Muscle of back (tissue), 13 donors: ENCODE measurements around the gene ZNF41. TPM values are rescaled to one million over a fixed set of nuclear protein-coding genes. Genes with fewer than 3 reads are reported as not detected.
"Not testable (repeated sequence)": the region's sequence is repeated elsewhere in the genome, so short reads cannot be mapped to it uniquely, and the experiment has no call there.

ENCODE experiments used
- DNase-seq, 3 donors: peaks; one replicate each; pipeline versions ENCODE4 v3.0.0 to v3.0.0-alpha.2; 2013
- long read RNA-seq, 9 donors: transcript quantifications; one replicate each; lab custom pipeline, GENCODE V29; 2026
- polyA plus RNA-seq, 10 donors: library from polyadenylated mRNA; unstranded; fragments of 120-200 nt; gene quantifications; one replicate each; pipeline ENCODE4 v1.2.1, GENCODE V29; 2013; ENCODE audit not compliant: insufficient read length in 10 of 10

The ZNF41 gene
- 10 to 100 TPM in 6 of 10 donors, 1 to 10 TPM in 4; 8.3 to 14.3 (median 11.4) TPM for polyA plus RNA-seq
- long read RNA-seq, donor 1 = 0 reads
- long read RNA-seq, donor 2 = 0 reads
- long read RNA-seq, donor 3 = 0 reads
- long read RNA-seq, donor 4 = 0 reads
- long read RNA-seq, donor 5, partial matches to known transcripts = 5 of 5 reads
- long read RNA-seq, donor 5, other reads (novel, unspliced or antisense) = 0 of 5 reads
- long read RNA-seq, donor 6 = 0 reads
- long read RNA-seq, donor 7 = 0 reads
- long read RNA-seq, donor 8 = 0 reads
- long read RNA-seq, donor 9 = 0 reads

DNA sequence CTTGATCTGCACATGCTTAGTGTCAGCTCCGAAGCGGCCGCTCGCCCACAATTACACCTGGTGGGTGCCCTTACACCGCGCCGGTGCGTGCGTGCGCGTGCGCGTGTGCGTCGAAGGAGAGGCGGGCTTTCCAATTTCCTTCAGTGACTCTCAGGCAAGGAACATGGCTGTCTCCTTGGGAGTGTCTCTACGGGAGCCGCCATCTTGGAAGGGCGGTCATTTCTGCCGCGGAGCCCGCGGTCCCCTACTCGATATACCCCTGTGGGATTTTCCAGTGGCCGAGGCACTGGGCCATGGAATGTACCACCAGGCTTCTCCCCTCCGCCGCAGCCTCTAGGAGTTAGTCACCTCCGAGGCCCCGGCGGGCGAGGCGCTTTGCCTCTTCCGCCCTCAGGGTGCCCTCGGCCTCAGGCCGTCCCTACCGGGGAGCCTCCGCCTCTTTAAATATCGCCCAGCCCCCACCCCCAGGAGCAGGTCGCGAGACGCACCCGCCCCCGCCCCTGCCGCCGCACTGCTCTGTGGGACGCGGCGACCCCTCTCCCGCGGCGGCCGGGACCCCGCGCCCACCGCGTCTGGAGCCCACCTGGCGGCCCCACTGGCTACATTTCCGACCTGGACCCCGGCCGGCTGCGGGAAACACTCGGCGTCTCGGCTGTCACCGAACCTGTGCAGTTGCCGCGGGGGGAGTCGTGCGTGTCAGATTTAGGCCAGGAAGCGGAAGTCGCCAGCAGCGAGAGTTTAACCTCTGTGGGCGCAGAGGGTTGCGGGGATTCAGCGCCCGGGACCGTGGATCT is at the start of gene ZNF41:
ZNF41 (minus strand) TSS at position 711 of the 794 bp plus-strand sequence. CDS start 15,741 bp downstream, outside the sequence.
- DNase-seq = peak; percentile 72 to 94 (median 80)

DNA sequence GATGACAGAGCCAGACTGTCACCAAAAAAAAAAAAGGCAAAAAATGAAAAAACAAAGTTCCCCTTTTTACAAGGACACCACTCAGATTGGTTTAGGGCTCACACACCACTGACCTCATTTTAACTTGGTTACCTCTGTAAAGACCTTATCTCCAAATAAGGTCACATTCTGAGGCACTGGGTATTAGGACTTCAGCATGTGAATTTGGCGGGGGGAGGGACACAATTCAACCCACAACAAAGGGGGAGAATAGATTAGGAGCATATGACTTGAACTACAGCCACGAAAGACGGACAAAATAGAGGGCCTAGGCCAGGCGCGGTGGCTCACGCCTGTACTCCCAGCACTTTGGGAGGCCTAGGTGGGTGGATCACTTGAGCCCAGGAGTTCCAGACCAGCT is 47.0 kb upstream of the ZNF41 start:
- no peak for DNase-seq

DNA sequence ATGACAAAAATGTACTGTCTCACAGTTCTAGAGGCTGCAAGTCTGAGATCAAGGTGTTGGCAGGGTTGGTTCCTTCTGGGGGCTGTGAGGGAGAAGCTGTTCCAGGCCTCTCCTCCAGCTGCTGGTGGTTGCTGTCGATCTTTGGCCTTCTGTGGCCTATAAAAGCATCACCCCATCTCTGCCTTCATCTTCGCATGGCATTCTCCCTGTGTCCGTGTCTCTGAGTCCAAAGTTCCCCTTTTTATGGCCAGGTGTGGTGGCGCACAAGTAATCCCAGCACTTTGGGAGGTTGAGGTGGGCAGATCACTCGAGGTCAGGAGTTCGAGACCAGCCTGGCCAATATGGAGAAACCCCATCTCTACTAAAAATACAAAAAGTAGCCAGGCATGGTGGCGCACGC is 46.5 kb upstream of the ZNF41 start:
- no peak for DNase-seq

DNA sequence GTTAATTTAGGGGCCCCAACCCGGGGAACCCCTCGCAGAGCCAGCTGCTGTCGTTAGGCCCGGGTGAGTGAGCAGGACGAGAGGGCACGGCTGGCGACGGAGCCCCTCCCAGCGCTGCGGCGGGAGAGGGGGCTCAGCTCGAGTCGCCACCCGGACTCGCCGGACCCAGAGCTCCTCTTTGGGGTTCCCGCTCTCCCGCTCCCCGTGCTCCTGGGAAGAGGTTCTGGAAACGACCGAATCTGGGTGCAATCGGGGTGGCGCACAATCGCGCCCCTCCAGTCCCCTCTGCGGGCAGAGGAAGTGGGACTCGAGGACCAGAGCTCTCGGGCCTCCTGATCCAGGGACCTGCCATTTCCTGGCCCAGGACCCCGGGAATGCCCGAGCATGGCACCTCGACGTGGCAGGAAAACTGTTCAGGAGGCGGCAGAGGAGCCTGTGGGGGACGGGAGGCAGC is 40.7 kb upstream of the ZNF41 start:
- DNase-seq = no peak

DNA sequence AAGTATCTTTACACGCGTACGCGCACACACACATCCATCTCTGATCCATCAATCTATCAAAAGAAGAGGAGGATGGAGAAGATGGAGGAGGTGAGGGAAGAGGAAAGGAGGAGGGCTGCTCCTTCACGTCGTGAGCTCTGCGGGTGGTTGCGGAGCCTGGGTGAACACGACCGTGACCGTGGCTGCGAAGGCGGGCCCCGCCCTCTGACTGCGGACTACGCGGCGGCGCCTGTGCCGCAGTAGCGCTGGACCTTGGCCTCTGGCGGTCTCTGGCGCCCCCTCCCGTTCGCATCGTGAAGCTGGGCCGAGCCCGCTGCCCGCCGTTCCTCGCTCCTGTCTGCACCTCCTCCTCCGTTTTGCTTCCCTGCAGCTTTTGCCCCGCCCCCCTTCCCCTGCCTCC is 40.3 kb upstream of the ZNF41 start:
- DNase-seq = peak; percentile 66 to 90 (median 83)

DNA sequence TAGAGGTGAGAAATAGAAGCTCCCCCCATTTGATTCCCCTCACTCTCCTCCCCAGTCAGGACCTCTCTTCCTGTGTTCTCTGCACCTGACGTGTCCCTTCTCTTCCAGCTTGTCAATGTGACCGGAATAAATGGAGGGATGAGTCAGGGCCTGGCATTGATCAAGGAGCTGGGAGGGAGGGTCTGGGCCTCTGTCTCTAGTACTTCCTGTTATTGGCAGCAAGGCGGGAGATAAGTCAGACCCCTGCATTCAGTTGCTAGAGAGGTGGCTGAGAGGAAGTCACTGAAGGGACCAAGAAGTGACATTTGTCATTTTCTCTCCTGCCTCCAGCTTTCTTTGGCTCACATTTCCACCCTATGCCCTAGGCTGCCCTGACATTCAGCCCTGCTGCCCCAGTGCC is 35.1 kb upstream of the ZNF41 start:
- no peak for DNase-seq

DNA sequence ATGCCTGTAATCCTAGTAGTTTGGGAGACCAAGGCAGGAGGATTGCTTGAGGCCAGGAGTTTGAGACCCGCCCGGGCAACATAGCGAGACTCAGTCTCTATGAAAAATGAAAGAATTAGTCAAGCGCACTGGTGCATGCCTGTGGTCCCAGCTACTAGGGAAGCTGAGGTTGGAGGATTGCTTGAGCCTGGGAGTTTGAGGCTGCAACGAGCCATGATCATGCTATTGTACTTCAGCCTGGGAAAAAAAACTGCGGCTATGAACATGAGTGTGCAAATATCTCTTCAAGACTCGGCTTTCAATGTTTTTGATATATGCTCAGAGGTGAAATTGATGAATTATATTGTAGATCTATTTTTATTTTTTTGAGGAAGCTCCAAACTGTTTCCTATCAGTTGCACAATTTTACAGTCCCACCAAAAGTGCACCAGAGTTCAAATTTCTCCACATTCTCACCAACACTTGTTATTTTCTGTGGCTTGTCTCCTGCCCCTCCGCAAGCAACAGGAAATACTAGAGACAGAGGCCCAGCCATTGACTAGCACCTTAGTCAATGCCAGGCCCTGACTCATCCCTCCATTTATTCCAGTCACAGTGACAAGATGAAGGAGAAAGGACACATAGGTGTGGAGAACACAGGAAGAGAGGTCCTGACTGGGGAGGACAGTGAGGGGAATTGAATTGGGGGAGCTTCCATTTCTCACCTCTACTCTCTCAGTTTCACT is 33.1 kb upstream of the ZNF41 start:
- DNase-seq = no peak

DNA sequence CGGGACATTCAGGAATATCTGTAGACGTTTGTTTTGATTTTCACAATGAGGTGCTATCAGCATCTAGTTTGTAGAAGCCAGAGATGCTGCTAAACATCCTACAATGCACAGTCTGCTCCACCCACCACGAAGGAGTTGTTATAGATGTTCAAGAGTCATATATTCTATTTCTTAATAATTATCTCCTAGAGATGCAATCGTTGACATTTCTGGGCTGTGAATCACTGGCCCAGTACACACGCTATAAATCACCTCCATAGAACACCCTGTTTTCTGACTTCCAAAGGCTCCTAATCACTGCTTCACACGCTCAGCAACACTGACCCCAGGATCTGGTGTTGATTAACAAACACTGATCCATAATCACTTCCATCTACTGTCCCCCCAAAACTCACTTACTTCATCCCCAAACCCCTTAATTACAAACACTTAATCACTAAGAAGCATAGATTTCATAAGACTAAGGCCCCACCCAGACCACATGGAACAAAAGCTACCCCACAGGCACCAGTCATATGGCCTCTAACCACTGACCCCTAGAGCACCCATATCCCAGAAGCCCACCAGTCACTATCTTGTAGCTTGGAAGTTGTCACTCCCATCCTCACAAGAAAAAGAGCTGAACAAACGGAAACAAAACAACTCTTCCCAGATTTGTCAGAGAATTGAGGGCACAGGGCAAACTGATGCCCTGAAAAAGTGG is 31.7 kb upstream of the ZNF41 start:
- DNase-seq = no peak

DNA sequence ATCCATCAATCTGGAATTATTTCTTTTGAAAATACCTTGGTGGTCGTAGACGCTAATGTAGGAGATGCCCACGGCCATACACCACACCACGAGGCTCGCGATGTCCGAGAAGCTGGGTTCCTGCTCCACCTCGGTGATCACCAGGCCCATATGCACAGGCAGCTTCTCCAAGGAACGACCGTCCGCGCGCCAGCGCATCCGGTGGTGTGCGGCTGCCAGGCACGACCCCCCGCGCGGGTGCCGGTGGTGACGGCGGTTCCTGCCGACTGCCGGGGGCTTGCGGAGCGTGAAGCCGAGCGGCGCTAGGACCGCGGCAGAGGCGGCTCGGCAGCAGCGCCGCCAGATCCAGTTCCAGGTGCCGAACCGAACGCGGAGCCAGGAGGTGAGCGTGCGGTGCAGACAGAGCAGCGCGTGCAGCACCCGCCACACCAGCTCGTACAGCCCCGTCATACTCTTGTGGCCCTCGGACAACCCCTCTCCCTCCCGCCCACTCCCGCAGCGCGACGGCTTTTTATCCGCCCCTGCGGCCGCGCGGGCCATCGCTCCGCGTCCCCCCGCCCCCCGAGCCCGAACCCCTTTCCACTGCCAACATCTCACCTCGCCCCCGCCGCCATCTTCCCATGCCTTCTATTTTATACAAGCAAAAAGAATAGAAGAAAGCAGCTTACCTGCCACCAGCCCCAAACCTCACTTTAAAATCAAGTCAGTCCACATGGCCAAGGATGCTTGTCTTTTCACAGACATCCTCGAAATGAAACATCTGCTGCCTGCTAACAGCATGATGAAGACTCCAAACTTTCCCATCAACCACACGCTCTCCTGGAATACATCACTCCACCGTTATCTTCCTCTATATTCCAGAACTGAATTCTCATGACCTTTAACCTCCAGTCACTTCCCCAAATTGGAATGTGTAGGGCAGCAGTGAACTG is 30.3 kb upstream of the ZNF41 start:
- DNase-seq = peak in 1 of 3 donors; percentile 17

DNA sequence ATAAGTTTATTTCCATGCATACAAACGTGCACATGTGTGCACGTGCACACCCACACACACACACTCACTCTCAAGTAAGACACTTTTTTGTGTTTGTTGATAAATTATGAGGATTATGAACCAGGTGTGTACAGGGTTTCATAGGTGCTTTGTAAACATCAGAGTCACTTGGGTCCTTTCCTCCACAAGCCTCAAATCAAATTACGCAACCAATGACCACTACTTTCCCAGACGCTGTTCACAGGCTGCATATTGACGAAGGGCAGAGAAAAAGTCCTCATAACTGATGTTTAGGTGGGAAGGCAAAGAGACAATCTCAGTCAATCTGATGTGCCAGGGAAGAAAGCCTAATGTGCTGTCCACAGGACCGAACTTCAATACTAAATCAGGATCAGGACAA is 29.4 kb upstream of the ZNF41 start:
- not testable (repeated sequence) for DNase-seq

DNA sequence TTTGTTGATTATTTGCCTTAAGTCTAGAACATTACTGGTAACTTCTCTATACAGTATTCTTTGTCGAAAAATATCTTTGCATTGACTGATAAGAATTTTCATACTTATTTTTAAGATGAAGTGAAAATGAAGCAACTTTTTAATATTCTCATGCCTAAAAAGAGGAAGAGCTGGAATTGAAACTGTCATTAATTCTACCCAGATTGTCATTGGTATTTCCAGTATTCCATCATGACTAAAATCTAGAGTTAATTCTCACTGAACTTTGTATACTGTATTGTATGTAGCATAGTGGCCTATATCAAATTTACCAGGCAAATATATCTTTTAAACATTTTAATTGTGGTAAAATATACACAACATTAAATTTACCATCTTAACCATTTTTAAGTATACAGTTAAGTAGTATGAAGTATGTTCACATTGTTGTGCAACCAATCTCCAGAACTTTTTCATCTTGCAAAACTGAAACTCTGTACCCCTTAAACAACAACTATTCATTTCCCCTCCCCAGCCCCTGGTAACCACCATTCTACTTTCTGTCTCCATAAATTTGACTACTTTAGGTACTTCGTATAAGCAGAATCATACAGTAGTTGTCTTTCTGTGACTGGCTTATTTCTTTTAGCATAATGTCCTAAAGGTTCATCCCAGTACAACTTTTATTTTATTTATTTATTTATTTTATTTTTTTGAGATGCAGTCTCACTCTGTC is 24.3 kb upstream of the ZNF41 start:
- DNase-seq = no peak

DNA sequence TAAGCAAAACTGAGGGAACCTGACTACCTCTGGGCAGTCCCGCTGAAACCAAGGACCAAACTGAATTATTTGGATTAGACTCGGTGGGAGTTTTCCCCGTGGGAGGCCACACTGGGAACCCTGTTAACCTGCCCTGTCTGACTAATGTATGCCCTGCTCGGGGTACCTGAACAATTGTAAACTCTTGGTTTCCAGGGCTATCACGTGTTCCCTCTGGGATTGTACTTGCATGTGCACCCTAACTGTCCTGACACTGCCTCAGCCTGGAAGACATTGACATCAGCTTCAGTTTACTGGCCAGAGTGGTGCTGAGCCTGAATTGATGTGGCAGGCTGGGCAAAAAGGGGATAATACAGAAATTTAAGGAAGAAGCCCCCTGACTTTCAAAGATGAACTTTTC is 20.1 kb upstream of the ZNF41 start:
- no peak for DNase-seq

DNA sequence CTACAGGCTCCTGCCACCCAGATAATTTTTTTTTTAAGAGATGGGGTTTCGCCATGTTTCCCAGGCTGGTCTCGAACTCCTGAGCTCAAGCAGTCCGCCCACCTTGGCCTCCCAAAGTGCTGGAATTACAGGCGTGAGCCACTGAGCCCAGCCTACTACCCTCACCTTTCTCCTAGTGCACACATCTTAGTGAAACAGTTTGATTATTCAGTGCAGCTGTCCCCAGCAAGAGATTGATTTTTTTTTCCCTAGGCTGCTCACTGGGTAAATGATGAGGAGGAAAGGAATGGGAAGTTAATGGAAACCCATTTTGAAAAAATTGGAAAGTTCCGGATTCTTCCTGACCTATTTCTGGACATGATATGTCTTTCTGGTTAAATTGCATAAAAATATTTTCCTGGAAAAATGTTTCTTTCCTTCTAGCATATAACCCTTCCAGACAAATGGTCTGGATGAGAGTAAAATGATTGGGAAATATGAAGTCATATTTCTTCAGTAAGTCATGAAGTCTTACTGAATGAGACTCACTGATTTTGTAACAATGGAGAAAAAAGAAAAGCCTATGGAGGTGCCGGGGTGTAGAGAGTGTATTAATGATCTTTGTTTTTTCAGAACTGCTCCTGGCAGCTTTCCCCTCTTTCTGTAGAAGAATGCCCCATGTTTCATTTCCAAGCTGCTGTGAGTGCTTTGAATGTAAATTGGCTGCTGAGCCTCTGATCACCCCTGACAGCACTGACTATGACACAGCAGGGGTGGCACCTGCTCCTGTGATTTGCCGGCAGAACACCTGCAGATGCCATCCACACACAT is 19.5 kb upstream of the ZNF41 start:
- no peak for DNase-seq

DNA sequence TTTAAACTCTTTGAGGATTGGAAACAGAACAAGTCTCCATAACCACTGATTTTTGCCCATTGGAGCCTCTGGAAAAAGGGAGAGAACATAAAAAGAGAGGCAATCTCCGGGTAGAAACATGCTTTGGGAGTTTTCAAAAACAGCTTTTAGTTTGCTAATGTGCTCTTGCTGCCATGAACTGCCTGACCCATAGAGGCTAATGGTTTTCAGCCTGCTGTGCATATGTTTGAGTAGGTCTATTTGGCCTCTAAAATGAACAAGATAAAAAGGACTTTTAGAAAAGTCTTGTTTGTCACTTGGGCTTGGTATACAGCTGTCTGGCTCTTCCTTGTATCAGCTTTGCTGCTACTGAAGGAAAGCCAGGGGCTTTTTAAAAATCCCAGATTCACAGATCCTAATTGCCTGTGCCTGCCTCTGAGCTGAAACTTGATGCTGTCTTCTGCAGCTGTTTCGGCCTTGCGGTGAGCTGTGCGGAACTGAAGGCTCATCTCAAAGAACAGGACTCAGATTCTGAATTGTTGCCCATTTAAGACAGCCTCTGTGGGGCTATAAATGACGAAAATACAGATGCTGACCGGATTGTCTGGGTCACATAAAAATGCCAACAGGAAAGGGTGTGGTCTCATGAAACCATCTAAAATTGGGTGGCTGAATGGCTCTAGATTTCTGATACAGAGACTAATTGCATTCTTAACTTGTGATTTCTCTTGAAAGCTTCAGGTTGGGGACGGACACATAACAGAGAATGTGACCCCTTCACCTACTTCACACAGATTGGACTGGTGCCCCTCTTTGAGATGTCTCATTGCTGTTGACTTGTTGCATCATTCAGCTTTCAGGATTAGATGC is 18.4 kb upstream of the ZNF41 start:
- DNase-seq = peak in 2 of 3 donors; percentile 43 to 72

DNA sequence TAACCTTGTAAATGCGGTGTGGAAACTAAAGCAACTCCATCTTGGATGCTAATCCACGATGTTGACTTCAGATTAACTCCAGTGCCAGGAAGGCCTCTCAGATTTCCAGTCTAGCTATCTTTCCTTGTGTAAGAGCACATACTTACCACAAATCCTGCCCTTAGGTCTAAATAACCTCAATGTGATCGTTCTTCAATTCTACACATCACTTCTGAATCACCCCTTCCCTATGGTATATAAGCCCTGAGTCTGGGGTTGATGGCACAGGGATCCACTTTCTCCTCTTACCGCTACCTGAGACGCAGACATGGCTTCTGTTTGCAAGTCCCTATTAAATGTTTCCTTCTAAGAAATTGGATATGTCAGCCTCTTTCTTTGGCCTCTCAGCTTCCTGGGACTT is 17.5 kb upstream of the ZNF41 start:
- no peak for DNase-seq

DNA sequence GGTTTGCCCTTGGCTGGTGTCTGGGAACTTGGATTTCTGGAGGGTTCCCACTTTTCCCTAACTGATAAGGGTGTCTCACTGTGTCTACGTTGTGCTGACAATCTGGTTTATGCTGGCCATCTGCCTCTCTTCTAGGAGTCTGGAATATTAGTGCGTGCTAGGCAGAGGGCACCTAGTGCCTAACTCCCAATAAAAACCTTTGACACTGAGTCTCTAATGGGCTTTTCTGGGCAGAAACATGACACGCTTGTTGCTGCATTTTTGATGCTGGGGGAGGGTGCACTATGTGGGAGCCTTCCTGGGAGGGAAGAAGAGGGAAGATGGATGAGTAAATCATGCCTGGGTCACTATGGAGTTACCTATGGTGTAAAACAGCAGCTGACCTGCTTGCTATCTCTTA is 16.3 kb upstream of the ZNF41 start:
- DNase-seq = no peak

DNA sequence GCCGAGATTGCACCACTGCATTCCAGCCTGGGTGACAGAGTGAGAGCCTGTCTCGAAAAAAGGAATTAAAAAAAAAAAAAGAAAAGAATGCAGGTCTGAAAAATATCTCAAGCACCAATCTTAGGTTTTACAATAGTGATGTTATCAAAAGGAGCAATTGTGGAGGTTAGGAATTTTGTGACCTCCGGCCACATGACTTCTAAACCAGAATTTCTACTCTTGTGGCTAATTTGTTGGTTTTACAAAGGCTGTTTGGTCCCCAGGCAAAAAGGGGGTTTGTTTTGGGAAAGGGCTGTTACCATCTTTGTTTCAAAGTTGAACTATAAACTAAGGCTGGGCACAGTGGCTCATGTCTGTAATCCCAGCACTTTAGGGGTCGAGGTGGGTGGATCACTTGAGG is 15.4 kb upstream of the ZNF41 start:
- no peak for DNase-seq

DNA sequence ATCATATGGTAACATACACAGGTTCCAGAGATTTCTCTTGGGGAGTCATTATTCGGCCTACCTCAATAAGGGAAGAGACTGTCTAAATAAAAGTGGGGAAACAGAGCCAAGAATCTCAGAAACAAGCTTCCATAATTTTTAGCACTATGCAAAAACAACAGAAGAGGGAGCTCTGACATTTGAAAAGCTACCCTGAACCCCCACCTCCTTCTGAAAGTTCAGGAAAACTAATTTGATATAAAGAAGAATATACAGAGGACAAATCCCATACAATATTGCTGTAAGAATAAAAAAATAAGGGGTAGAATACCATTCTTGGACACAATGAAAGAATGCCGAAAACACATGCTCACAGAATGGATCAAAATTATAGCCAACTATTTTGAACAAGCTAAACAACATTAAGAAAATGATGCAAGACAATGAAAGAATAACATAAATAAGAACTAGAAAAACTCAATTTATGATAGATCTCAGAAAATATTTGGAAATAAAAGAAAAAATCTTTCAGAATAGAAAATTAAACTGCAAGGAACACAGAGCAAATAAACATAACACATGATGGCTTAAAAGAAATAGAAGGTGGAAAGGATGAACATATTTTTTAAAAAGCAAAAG is 14.4 kb upstream of the ZNF41 start:
- DNase-seq = peak in 1 of 3 donors; percentile 39
